Fibroblast of skin of right quadriceps (primary cell): ENCODE measurements around the gene CNOT9.

Experiments
- DNase-seq: peaks from one replicate; pipeline ENCODE4 v3.0.0-alpha.2; 2013

CNOT9 gene

GRCh38 chr2:218578272-218578877, 9.7 kb downstream of the CNOT9 start:
- DNase-seq: no peak

GRCh38 chr2:218582076-218582475, 13.4 kb downstream of the CNOT9 start:
- DNase-seq: peak; percentile 82

GRCh38 chr2:218583983-218584850, 15.6 kb downstream of the CNOT9 start:
- DNase-seq: no peak

GRCh38 chr2:218585541-218585940, 16.9 kb downstream of the CNOT9 start:
- no peak for DNase-seq

GRCh38 chr2:218605432-218605831, 36.8 kb downstream of the CNOT9 start:
- peak; percentile 69 for DNase-seq

GRCh38 chr2:218607436-218608115, 38.9 kb downstream of the CNOT9 start, which contains the start of gene PLCD4:
TSS of gene PLCD4 (plus strand) at chr2:218607899. CDS start at chr2:218615740, 7,841 bp downstream.
- peak; percentile 50 for DNase-seq

- DNase-seq: no peak
Observed at GRCh38 chr2:218615868-218616315, 47.3 kb downstream of the CNOT9 start.

- DNase-seq: no peak
Observed at GRCh38 chr2:218618102-218618860, 49.6 kb downstream of the CNOT9 start.

- no peak for DNase-seq
Observed at GRCh38 chr2:218621007-218621406, 52.4 kb downstream of the CNOT9 start.

- DNase-seq: peak; percentile 35
Observed at GRCh38 chr2:218622606-218623365, 54.1 kb downstream of the CNOT9 start.

- DNase-seq: no peak
Observed at GRCh38 chr2:218623366-218623705, 54.7 kb downstream of the CNOT9 start.

GRCh38 chr2:218626369-218626768, 57.7 kb downstream of the CNOT9 start:
- no peak for DNase-seq

GRCh38 chr2:218627939-218628338, 59.3 kb downstream of the CNOT9 start:
- DNase-seq: no peak

GRCh38 chr2:218631837-218632236, 63.2 kb downstream of the CNOT9 start:
- DNase-seq: peak; percentile 48

- DNase-seq: no peak
Observed at GRCh38 chr2:218635719-218636118, 67.1 kb downstream of the CNOT9 start.

GRCh38 chr2:218638372-218638771, 69.7 kb downstream of the CNOT9 start:
- DNase-seq: no peak

GRCh38 chr2:218642121-218642656, 73.5 kb downstream of the CNOT9 start:
- no peak for DNase-seq

GRCh38 chr2:218642786-218643185, 74.1 kb downstream of the CNOT9 start:
- DNase-seq: no peak

GRCh38 chr2:218643751-218644310, 75.2 kb downstream of the CNOT9 start:
- no peak for DNase-seq

GRCh38 chr2:218644721-218645120, 76.1 kb downstream of the CNOT9 start:
- no peak for DNase-seq

GRCh38 chr2:218645126-218645525, 76.5 kb downstream of the CNOT9 start:
- DNase-seq: peak; percentile 6
